Right kidney (tissue), 1 donor: ENCODE results near the gene NDOR1.
A peak's percentile ranks its signal among the peaks of the same experiment; 100 is the strongest.

ENCODE experiments used
- DNase-seq: peaks from one replicate; pipeline ENCODE4 v3.0.0-alpha.2; 2016

Gene NDOR1

DNA sequence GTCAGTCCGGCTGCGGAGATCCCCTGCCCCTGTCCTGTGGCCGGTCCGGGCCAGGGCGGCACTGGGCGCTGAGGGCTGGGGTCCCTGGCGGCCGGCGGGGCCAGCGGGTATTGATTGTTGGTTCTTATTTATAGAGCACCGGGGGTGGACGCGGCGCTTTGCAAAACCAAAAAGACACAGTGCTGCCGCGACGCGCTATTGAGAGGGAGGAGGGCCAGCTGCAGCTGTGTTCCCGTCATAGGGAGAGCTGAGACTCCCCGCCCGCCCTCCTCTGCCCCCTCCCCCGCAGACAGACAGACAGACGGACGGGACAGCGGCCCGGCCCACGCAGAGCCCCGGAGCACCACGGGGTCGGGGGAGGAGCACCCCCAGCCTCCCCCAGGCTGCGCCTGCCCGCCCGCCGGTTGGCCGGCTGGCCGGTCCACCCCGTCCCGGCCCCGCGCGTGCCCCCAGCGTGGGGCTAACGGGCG lies 38.2 kb upstream of the NDOR1 start:
- no peak for DNase-seq

DNA sequence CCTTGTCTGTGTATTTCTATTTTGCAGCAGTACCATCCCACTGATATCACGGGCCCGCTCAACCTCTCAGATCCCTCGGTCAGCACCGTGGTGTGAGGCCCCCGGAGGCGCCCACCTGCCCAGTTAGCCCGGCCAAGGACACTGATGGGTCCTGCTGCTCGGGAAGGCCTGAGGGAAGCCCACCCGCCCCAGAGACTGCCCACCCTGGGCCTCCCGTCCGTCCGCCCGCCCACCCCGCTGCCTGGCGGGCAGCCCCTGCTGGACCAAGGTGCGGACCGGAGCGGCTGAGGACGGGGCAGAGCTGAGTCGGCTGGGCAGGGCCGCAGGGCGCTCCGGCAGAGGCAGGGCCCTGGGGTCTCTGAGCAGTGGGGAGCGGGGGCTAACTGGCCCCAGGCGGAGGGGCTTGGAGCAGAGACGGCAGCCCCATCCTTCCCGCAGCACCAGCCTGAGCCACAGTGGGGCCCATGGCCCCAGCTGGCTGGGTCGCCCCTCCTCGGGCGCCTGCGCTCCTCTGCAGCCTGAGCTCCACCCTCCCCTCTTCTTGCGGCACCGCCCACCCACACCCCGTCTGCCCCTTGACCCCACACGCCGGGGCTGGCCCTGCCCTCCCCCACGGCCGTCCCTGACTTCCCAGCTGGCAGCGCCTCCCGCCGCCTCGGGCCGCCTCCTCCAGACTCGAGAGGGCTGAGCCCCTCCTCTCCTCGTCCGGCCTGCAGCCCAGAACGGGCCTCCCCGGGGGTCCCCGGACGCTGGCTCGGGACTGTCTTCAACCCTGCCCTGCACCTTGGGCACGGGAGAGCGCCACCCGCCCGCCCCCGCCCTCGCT lies 37.5 kb upstream of the NDOR1 start:
- DNase-seq: peak; percentile 47

DNA sequence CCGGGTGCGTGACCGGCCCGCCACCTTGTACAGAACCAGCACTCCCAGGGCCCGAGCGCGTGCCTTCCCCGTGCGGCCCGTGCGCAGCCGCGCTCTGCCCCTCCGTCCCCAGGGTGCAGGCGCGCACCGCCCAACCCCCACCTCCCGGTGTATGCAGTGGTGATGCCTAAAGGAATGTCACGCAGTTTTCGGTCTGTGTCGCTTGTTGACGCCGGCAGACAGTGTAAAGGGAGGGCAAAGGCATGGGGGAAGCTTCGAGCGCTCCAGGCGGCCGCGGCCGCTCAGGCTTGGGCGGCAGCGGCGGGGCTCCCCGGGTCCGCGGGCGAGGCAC lies 37.0 kb upstream of the NDOR1 start:
- DNase-seq: peak; percentile 50

- DNase-seq: peak; percentile 78
Measured at GRCh38 chr9:137168904-137169856, 36.3 kb upstream of the NDOR1 start.

GRCh38 chr9:137169896-137170358 lies 35.6 kb upstream of the NDOR1 start, which contains the start of gene LRRC26:
TSS of gene LRRC26 (minus strand) at chr9:137170051. CDS start at chr9:137169943, 108 bp downstream.
- DNase-seq: no peak

GRCh38 chr9:137170486-137171148 lies 34.9 kb upstream of the NDOR1 start:
- no peak for DNase-seq

DNA sequence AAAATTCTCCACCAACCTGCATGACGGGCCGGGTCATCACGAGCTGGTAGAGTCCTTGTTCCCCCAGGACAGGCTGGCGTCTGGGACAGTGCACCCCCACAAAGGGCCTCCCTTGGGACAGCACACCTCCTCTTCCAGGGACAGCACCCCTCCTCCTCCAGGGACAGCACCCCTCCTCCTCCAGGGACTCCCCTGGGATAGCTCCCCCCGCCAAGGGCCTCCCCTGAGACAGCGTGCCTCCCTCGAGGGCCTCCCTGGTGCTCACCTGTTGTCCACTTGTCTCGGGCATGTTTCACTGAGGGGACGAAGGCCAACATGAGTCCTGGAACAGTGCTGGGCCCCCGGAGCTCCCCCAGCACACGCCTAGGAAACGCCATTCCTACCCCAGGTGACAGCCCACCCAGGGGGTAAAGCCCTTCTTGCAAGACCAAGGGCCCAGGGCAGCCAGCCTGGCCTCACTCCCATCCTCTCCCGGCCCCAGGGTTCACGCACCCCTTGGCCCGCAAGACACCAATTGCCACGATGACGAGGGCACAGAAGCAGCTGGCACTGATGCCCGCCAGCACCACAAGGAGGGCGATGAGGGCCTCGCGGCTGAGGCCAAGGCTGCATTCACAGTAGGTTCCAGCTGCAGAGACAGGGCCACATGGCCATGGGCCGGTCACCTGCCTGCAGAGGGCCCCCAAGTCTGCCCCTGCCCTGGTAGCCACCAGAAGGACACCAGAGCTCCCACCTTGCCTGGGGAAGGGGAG lies 34.2 kb upstream of the NDOR1 start:
- no peak for DNase-seq

DNA sequence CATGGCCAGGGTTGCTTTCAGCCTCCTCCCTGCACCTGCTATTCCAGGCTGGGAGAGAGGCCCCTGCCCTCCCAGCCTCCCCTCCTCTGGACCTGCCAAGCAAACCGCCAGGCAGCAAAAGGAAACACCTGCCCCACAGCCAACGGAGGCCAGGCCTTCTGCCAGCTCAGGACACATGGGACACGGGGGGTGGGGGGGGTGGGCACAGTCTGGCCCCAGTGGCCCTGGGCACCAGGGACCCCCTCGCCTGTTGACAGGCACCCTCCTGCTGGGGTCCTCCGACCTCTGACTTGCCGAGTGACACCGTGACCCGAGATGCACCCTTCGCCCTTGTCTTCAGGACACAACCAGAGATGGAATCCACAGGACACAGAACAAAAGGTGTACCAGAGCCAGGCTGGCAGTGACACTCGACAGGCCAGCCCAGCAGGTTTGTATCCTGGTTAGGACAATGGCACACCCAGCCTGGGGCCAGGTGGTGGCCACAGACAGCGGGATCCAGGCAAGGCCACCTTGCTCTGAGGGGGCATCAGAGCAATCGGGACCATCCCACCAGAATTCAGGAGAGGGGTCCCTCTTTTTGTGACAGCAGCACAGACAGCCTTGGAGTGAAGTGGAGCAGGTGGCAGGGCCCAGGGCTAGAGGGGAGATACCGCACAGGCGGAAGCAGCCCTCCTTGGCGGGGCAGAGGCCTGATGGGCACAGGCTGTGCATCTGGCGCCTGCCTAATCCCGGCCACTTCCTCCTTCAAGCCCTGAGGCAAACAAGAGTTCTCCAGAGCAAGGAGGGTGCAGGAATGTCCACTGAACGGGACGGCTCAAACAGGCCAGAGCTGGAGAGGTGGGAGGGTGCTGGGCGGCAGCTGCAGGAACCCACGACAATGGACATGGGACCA lies 32.4 kb upstream of the NDOR1 start:
- DNase-seq: no peak

DNA sequence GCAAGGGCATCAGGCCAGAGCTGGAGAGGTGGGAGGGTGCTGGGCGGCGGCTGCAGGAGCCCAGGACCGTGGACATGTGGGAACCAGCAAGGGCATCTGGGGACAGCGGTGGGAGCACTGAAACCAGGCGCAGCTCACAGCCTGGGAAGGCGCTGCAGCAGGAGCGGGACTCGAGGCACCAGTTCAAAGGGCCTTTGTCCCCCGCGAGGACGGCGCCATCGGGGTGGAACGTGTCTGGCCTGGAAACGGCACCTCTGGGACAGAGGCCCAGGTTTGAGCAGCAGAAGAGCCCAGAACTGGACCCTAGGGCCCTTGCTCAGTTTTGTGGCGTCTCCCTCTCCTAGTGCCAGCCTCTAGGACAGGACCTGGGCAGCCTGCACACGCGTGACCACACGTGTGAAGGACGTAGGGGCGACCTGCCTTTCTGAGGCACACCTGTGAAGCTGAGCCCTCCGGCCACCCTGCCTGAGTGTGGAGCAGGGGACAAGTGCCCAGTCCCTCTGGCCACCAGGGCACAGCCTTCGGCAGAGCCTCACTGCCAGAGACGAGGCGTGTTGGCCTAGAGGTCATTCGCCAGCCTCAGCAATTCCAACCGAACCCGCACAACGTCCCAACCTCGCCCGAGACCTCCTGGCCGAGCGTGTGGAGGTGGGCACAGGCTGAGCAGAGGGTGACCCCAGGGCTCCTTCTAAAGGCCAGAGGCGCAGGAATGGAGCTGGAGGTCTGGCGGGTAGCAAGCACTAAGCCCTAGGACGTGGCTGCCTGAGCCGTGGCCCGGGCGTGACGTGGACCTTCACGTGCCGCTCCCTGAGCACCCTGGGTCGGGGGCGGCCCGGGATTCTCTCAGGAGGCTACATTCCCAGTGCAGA lies 31.5 kb upstream of the NDOR1 start:
- DNase-seq: no peak

DNA sequence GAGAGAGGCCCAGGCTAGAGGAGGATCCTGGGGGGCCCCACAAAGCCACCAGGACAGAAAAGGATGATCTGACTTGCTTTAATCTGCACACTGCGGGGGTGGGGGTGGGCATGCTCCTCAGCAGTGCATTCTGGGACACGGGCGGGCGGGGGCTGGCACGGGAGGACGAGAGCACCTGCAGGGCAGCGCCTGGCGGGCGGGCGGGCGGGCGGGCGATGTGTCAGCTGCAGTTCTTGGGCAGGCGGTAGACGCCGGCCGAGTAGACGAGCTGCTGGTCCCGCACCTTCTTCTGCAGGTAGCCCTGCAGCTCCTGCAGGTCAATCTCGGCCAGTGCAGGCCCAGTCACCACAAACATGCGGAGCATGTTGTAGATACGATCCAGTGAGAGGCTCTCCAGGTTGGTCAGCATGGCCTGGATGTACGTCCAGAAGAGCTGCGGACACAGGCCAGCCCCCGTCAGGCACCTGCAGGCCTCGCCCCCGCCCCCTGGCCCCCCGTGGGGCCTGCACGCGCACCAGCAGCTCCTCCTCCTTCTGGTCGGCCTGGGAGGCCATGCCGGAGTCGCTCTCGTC lies 30.7 kb upstream of the NDOR1 start:
- DNase-seq: no peak

GRCh38 chr9:137175345-137175961 lies 30.0 kb upstream of the NDOR1 start:
- DNase-seq: no peak

DNA sequence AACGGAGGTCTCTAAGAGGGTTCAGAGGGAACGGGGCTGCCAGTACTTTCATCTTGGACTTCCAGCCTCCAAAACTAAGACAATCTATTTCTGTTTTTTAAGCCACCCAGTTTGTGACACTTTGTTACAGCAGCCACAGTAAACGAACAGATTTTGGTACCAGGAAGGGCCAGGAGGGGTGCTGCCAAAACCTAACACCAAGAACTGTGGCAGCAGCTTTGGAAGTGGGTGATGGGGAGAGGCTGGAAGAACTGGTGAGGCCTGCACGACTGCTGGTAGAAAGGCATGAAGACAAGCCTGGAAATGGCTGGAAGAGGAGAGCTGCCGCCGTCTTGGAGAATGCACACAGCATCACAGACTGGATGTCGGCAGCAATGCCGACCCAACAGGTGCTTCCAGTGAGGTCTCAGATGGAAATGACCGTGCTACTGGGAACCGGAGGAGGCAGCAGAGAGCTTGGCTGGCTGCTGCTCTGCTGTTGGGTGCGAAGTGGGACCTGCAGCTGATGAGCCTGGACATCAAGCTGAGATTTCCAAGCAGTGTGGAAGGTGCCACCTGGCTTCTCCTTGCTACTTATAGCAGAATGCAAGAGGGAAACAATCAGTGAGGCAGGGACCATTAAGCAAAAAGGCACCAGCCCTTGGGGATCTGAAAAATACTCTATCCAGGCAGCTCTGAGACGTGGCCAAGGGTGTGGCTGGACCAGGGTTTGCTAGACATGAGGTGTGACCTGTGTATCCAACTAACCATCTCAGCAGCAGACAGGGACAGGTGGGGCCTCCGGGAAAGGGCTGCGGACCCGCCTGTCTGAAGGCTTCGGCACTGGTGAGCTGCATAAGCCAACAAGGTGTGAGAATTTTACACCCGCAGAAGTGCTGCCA lies 29.0 kb upstream of the NDOR1 start:
- no peak for DNase-seq

GRCh38 chr9:137178201-137178938 lies 27.1 kb upstream of the NDOR1 start:
- DNase-seq: no peak

- no peak for DNase-seq
Measured at GRCh38 chr9:137178939-137179630, 26.4 kb upstream of the NDOR1 start.

DNA sequence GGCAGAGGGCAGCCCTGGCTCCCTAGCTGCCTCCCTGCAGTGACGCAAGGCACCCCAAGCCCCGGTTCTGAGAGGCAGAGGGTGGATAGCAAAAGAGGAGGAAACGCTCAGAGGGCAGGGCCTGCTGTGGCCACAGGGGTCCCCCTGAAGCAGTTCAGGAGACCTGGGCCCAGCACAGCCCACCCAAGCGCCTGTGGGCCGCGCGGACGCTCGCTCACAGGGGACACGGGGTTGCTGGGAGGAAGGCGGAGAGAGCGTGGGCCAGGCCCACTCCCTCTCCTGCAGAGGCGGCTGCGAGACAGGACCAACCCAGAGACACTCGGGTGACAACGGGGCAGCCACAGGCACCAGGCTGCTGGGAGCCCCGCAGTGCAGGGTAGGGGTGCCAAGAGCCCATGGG lies 25.7 kb upstream of the NDOR1 start:
- DNase-seq: no peak

GRCh38 chr9:137180491-137180890 lies 25.0 kb upstream of the NDOR1 start:
- DNase-seq: no peak
